WI38 (cell line): ENCODE results near the gene SPHK1.

Experiments used
- H3K4me3 ChIP-seq: 2 replicates; pipeline ENCODE4 v1.5.1; 2011; ENCODE audit warnings: low read depth, mild to moderate bottlenecking, control low read depth, low read length
- CTCF ChIP-seq: IDR thresholded peaks from 2 replicates; pipeline ENCODE4 v1.5.1; 2012; ENCODE audit warnings: low read depth, mild to moderate bottlenecking, control low read depth, low read length

SPHK1 gene

DNA sequence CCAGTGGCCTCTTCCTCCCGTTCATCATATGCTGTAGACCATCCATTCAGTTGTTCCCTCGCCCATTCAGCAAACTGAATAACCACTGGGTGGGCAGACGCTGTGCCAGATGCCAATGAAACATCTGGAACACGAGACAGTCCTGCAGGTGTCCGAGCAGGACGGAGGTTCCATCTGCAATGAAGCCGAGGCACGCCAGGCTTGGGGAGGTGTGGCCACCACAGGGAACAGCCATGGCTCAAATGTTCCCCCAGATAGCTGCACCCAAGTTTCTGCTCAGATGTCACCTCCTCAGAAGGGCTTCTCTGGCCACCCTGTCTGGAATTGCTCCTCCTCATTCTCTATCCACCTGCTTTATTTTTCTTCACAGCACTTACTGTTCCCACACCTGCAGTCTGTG is 38.0 kb downstream of the SPHK1 start:
- no peak overlapping the region for H3K4me3 ChIP-seq
- no peak for TF ChIP-seq CTCF

DNA sequence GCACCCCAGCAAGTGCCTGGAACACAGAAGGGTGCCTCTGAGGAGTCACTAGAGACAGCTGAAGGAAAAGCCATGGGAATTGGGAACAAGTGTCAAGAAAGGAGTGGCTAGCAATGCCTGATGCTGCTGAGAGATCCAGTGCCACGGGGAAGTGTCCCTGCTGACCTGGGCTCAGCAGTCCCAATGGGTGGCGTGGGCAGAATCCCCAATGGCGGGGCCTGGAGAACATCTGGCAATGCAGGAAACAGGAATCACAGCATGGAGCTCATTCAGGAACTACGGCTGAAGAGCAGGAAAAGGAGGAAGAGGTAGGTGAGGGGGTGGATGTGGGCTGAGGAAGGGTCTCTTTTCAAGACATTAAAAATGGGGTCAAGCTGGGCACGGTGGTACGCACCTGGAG is 38.5 kb downstream of the SPHK1 start:
- no peak overlapping the region for H3K4me3 ChIP-seq
- no peak for TF ChIP-seq CTCF

DNA sequence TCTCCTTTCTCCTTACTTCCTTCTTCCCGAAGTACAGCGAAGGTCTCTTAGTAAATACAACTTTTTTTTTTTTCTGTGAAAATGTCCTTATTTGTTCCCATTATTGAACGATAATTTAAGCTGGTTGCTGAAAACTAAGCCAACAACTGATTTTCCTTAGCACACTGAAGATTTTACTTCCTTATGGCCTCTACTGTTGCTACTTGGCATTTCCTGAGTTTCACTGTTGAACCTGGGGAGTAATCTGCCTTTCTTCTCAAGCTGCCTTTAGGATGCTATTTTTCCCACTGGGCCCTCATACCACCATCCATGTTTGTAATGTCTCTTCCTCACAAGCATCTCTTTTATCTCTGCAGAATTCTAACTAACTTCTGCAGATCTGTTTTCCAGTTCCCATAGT is 42.4 kb downstream of the SPHK1 start:
- no peak for TF ChIP-seq CTCF
- H3K4me3 ChIP-seq, result no peak overlapping the region

DNA sequence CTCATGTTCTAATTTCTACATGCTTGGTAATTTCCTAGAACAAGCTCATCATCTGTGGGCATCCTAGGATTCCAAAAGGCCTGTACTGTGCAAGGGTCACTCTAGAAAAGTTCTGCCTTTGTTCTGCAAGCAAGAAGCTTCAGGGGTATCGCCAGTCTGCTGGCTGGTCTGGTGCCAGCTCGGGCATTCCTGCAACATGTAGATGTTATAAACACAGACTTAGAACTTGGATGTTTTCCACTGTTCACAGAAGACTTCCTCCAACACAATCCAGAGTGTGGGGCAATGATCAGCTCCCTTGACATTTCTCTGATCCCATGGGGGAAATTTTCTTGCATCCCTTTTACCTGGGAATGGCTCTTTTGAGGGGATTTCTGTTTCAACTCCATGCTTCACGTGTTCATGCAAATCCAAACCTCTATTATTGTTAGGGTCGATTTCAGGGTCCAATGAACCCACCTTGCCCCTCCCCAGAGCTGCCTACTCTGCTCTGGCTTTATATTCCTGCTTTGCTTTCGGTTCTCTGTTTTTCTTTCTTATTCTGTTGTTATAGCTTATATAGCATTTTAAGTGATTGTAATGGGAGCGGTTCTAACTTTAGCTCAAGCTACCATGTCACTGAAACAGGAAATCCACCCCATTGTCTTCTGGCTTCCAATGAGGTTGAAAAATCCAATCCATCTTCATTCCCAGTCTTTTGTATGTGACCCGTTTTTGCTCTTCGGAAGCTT is 43.3 kb downstream of the SPHK1 start:
- TF ChIP-seq CTCF, result no peak
- no peak overlapping the region for H3K4me3 ChIP-seq

DNA sequence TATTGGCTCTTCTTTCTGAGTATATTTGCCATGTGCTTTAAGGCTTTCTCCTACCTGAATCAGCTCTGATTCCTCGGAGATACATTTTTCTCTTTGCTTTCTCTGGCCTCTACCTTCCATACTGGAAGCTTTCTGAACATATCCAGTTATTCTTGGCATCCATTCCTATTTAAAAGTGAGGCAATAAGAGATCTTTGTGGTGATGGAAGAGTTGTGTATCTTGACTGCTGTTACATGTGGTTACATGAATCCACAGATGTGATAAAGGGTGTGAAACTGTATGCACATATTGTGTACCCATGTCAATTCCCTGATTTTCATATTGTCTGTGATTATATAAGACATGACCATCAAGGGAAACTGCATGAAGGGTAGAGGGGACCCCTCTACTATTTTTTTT is 44.1 kb downstream of the SPHK1 start:
- TF ChIP-seq CTCF, result no peak
- H3K4me3 ChIP-seq, result no peak overlapping the region

- no peak overlapping the region for H3K4me3 ChIP-seq
- no peak for TF ChIP-seq CTCF
Observed at GRCh38 chr17:76431509-76431908, 47.1 kb downstream of the SPHK1 start.

GRCh38 chr17:76432004-76432403 is 47.6 kb downstream of the SPHK1 start:
- no peak overlapping the region for H3K4me3 ChIP-seq
- no peak for TF ChIP-seq CTCF
